ENCODE results near the gene SCAMP4.

SCAMP4 gene

DNA sequence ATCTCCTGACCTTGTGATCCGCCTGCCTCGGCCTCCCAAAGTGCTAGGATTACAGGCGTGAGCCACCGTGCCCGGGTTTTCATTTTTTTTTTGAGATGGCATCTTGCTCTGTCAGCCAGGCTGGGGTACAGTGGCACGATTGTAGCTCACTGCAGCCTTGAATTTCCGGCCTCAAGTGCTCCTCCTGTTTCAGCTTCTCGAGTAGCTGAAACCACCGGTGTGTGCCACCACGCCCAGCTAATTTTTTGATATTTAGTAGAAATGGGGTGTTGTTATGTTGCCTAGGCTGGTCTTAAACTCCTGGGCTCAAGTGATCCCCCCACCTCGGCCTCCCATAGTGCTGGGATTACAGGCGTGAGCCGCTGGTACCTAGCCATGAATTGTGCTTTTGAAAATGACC, 5.9 kb downstream of the SCAMP4 start:
- no peak for DNase-seq (ENCODE audit: insufficient read length, low spot score)
- no peak for FAIRE-seq

DNA sequence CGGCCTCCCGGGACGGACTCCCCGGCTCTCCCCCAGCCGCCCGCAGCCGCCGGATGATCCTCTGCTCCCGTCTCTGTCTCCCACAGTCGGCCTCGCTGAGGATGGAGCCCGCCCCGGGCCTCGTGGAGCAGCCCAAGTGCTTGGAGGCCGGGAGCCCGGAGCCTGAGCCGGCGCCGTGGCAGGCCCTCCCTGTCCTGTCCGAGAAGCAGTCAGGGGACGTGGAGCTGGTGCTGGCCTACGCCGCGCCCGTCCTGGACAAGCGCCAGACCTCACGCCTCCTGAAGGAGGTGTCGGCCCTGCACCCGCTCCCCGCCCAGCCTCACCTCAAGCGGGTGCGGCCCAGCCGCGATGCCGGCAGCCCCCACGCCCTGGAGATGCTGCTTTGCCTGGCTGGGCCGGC, 6.8 kb downstream of the SCAMP4 start:
- DNase-seq (ENCODE audit: insufficient read length, low spot score) (no peak), FAIRE-seq (no peak)

DNA sequence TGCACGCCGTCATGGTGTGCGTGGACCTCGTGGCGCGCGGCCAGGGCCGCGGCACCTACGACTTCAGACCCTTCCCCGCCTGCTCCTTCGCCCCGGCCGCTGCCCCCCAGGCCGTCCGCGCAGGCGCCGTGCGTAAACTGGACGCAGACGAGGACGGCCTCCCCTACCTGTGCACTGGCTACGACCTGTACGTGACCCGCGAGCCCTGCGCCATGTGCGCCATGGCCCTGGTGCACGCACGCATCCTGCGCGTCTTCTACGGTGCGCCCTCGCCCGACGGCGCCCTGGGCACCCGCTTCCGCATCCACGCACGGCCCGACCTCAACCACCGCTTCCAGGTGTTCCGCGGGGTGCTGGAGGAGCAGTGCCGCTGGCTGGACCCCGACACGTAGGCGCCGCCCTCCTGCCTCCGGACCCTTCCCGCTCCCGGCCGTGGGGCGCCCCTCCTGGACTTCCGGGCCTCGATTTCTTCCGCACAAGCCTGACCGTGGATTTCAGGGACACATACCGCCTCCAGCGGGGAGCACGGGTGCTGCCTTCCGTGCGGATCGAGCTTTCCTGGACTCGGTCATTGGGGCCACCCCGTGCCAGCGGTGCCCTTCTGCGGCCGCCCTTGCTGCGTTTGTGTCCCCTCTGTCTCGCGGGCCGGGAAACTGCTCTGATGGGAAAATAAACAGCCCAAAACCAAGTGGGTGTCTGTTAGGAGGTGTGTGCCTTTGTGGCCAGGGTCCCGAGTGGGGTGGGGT, 7.7 kb downstream of the SCAMP4 start:
- no peak for FAIRE-seq
- DNase-seq (ENCODE audit: insufficient read length, low spot score), result no peak

DNA sequence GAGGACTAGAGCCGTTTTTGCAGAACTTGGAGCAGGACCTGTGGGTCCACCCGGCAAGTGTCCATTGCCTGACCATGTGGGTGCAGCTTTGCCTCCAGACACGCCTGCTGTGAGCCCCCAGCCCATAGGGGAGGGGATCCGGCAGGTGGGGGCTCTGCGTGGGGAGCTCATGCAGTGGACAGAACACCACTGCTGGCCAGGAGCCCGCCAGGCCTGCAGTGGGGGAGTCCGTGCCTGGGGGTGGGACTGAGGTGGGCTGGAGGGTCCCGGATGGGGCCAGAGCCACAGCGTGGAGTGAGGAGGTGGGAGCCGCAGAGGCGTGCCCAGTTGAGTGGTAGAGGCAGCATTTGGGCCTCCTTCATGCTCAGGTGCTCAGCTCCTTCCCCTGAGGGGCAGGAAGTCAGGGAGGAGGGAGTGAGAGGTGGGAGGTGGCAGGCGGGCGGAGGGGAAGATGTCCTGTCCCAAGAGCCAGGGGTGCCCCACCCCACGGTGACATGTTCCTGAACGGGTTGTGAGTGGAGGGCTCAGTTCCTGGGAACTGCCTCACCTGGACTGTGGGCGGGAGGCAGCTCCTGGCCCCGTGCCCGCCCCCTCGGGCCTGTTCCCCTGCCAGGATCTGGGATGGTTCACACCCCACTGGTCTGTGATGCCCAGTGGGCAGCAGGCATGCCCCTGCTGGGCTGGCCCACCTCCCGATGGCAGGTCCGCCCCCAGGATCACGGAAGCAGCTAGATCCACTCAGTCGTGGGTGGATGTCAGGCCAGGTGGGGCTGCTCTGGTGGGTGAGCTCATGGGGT, 8.8 kb downstream of the SCAMP4 start:
- DNase-seq (ENCODE audit: insufficient read length, low spot score) (no peak), FAIRE-seq (no peak)

DNA sequence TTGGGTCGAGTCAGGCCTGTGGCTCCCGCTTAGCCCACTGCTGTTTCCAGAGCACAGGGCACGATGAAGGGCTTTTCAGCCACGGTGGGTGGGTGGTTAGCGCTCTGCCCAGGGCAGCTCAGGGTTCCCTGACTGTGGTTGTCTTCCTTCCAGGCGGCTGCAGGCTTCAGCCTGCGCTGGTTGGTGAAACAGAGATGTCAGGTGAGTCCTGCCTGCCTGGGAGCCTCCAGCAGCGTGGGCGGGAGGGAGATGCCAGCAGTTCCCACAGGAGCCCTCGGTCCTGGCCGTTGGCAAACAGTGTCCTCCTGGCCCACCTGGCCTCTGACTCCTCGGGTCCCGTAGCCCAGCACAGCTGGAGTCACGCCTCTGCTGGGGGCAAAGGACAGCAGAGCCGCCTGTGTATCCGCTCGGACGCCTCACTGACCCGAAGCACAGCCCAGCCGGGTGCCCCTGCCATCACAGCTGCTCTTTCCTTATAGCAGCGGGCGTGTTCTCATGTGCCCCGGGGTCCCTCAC, 9.7 kb downstream of the SCAMP4 start:
- DNase-seq (ENCODE audit: insufficient read length, low spot score), result no peak
- FAIRE-seq, result no peak

DNA sequence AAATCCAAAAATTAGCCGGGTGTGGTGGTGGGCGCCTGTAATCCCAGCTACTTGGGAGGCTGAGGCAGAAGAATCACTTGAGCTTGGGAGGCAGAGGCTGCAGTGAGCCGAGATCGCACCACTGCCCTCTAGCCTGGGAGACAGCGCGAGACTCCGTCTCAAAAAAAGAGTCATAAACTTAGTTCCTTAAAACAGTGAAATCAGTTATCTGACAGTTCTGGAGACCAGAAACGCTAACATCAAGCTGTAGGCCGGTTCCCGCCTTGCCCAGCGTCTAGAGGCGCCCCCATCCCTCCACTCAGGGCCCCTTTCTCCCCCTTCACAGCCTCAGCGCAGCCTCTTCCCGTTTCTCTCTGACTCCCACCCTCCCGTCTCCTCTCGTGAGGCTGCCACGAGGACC, 11.9 kb downstream of the SCAMP4 start:
- DNase-seq (ENCODE audit: insufficient read length, low spot score) (no peak), FAIRE-seq (no peak)

DNA sequence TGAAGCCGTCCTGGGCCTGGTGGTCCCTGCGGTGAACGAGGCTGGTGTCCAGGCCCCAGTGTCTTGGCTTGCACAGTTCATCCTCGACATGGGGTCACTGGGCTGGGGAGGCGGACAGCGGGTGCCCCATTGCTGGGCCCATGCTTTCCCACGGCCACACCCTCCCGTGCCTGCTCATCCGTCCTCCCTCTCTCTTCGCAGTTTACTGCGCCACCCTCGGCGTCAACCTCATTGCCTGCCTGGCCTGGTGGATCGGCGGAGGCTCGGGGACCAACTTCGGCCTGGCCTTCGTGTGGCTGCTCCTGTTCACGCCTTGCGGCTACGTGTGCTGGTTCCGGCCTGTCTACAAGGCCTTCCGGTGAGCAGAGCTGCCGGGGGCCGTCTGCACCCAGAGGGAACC, 12.7 kb downstream of the SCAMP4 start:
- DNase-seq (ENCODE audit: insufficient read length, low spot score) (no peak), FAIRE-seq (no peak)

DNA sequence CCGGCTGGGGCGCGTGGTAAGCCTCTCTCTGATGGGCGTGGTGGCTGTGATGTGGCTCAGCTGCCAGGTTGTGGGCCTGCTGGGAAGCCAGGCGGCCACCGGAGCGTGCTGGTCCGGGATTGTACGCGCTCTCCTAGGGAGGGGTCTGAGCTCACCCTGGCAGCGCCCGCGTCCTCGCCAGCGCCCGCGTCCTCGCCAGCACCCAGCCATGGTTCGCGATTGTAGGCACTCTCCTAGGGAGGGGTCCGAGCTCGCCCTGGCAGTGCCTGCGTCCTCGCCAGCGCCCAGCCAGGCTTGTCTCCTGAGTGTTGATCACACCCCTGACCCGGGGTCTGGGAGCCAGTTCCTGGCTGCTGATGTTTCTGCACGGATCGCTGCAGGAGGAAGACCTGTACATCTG, 13.8 kb downstream of the SCAMP4 start:
- FAIRE-seq (no peak), DNase-seq (ENCODE audit: insufficient read length, low spot score) (no peak)

DNA sequence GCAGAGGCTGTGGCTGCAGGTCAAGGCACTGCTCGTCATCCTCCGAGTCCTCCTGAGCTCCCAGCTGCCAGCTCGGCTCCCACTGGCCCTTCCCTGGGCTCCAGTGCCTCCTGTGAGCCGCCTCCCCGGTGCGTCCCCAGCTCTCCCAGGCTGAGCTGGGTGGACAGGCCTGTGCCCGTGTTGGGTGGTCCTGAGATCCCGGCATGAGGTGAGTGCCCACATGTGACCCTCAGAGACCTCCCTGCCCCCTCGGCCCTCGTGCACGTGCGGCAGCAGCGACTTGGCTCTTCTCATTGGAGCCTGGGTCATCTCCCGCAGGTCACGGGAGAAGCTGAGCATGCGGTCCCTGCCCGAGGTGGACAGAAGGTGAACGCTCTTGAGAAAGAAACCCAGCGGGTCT, 15.4 kb downstream of the SCAMP4 start:
- no peak for FAIRE-seq
- no peak for DNase-seq (ENCODE audit: insufficient read length, low spot score)

DNA sequence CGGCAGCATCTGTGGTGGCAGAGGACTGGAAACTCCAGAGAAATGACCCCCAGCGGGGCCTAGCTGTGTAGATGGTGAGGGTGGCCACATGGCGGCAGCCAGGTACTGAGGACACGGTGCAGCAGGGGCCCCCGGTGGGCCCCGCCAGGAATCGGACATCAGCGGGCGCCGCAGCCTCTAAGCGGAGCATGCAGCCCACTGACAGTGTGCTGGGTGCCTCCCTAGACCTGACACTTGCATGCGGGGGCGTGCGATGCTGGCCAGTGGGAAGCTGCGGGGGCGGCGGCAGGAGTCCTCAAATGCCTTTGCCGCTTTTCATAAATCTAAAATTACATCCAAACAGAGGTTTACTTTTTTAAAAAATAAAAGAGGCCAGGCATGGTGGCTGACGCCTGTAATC, 16.1 kb downstream of the SCAMP4 start:
- no peak for FAIRE-seq

DNA sequence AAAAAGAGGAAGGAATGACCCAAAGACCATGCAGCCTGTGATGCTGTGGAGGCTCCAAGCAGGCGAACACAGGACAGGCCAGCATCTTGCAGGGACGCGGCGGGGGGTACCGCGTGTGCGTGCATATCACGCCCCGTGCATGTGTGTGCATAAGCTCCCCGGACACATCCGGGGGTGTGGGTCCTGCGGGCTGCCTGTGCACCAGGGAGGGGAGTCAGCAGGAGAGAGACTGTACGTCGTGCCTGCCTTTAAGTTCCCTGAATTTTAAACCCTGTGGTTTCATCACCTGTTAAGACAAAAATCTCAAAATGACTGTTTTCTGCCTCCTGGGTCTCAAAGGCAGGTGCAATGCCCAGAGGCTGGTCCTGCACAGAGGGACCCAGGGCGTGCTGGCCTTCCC, 16.6 kb downstream of the SCAMP4 start:
- FAIRE-seq (no peak), DNase-seq (ENCODE audit: insufficient read length, low spot score) (no peak)

More for the DNA sequence above, 16.1 kb downstream of the SCAMP4 start:
- no peak for DNase-seq (ENCODE audit: insufficient read length, low spot score)

DNA sequence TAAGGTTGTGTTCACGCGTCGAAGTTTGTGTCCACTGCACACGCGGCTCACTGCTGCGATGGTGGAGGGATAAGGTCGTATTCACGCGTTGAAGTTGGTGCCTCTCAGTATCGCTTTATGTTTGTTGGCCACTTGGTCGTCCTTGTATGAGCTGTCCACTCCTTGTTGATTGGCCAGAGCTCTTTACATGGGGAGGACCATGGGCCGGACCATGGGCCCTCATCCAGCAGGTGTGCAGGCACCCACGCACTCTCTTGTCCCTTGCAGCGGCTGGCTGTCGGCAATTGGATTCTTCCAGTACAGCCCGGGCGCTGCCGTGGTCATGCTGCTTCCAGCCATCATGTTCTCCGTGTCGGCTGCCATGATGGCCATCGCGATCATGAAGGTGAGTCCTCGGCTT, 17.6 kb downstream of the SCAMP4 start:
- FAIRE-seq (no peak), DNase-seq (ENCODE audit: insufficient read length, low spot score) (no peak)

DNA sequence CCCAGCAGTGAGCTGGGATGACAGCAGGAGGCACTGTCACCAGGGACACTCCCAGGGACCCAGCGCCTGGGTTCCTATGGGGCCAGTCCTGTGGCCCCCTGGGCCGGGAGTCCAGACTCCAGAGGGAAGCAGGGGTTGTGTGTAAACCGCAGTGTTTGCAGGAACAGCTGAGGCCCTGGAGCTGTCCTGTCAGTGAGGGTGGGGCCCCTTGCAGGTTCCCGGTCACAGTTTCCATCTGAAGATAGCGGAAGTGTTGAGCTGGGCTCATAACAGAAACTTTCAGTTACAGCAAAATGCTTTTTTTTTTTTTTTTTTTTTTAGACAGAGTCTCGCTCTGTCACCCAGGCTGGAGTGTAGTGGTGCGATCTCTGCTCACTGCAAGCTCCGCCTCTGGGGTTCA, 18.1 kb downstream of the SCAMP4 start:
- no peak for DNase-seq (ENCODE audit: insufficient read length, low spot score)
- FAIRE-seq, result peak; percentile 67

DNA sequence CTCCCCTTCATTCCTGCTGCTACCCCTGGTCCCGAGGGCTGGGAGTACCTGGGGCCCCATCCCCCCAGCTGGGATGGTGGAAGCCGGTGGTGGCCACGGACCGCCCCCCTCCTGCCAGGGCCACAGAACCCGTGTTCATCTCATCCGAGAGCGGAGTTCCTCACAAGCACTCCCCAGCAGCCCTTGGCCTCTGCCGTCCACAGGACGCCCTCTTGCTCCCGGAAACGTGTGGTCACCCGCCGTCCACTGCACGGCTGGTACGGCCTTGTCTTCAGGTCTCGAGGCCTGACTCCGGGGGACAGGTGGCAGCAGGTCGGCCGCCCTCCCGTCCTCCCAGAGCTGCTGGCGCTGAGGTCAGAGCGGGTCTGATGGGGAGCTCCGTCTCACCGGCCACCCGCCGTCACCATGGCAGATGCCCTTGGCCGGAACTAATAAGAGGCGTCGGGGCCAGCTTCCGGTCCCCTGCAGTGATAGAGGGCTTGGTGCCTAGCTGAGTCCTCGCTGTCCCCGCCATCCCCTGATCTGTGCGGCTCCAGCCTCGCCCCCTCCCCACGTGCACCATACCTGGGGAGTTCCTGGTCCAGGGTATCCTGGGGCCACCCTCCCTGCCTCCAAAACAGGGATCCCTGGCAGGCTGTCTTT, 19.2 kb downstream of the SCAMP4 start:
- FAIRE-seq (no peak), DNase-seq (ENCODE audit: insufficient read length, low spot score) (no peak)

DNA sequence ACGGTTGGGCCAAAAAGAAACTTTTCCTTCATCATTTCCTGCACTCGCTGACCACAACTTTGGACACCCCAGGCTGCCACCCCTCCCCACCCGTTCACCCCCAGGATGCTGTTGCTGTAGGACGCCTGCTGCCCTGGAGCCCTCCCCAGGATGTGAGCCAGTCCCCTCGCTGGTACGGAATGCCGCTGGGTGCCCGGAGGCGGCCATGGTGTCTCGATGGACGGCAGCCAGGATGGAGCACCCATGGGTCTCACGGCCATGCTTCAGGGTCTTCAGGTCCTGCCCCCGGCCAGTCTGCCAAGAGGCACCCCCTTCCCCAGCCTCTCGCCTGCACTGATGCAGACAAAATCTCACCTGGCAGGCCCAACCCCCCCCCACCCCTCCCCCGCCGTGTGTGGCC, 20.3 kb downstream of the SCAMP4 start:
- no peak for FAIRE-seq
- no peak for DNase-seq (ENCODE audit: insufficient read length, low spot score)

DNA sequence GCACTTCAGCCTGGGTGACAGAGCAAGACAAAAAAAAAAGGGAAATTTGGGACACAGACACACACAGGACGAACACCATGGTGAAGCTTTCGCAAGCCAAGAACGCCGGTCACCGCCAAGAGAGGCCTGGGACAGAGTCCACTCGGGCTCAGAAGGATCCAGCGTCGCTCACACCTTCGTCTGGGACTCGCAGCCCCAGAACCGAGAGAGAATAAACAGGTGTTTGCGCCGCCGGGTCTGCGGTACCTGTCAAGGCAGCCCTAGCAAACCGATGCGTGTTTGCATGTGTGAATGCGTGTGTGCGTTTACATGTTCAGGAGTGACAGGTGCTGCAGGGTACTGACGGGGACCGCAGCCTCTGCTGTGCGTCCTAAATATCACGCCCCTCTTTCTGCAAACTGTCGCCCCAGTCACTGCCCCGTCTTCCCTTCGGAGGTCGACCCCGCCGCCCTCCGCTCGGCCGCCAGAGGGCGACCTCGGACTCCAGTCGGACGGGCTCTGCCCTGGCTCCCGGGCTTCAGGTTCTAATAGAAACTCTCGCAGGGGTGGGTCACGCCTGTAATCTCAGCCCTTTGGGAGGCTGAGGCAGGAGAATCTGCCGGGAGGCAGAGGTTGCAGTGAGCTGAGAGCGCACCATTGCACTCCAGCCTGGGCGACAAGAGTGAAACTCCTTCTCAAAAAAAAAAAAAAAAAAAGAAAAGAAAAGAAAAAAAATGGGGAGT, 24.0 kb downstream of the SCAMP4 start:
- DNase-seq (ENCODE audit: insufficient read length, low spot score) (peak; percentile 91), FAIRE-seq (peak; percentile 37)

DNA sequence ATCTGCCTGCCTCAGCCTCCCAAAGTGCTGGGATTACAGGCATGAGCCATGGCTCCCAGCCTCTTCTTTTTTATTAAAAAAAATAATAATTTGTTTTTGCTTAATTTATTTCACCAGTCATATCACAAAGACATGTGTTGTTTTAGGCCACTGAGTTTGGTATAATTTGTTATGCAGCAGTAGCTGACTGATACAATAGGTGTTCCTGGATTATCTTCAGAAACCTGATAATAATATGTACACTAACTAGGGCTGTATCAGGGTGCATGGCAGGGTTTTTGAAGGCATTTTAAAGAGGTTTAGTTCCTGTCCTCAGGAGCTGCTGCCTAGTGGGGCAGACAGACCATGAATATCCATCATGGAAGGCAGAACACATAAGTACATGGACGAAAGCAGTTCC, 26.2 kb downstream of the SCAMP4 start:
- DNase-seq (ENCODE audit: insufficient read length, low spot score), result no peak
- no peak for FAIRE-seq

DNA sequence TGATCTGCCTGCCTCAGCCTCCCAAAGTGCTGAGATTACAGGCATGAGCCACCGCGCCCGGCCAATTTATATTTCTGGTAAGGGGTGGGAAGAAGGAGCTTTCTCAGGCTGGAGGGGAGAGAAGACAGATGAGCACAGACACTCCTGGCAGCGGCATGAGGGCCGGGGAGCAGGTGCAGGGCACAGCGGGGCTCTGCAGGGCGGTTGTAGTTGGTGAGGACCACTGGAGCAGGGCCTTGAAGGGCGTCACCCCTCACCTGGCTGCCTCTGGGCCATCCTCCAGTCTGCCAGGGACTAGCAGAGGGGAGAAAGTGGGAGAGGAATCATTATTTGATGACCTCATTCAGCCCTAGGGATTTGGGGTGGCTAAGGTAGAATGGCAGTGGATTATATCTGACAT, 27.2 kb downstream of the SCAMP4 start:
- FAIRE-seq (no peak), DNase-seq (ENCODE audit: insufficient read length, low spot score) (no peak)

DNA sequence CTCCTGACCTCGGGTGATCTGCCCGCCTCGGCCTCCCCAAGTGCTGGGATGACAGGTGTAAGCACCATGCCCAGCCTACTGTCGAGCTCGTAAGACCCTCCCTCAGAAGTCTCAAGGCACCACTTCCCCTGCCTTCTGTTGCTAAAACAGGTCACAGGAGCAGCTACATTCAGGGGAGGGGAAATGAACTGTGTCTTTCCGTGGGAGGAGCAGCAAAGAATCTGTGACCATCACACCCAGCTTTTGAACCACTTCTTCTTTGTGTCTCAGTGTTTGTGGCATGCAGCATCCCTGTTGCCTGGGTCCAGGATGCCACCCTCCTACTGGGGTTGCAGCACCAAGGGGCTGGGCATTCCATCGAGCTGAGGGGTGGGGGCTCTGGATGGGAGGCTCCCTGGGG, 28.0 kb downstream of the SCAMP4 start:
- DNase-seq (ENCODE audit: insufficient read length, low spot score), result no peak
- no peak for FAIRE-seq

DNA sequence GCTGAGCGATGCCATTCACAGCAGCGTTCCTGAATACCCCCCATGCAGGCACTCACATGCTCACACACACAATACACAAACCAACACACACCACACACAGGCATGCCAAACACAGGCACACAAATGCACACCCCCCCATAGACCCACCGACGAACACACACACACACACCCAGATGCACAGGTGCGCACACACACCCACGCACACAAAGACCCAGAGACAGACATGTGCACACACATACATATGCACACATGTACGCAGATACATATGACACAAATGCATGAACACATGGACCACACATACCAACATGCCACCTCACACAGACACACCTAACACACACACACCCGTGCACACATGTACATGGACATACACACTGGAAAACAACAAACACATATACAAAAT, 28.7 kb downstream of the SCAMP4 start:
- FAIRE-seq, result no peak
- no peak for DNase-seq (ENCODE audit: insufficient read length, low spot score)
